Endothelial cell of umbilical vein (primary cell): ENCODE measurements around the gene GTF2H2C. TPM values are rescaled to one million over a fixed set of nuclear protein-coding genes. Genes with fewer than 3 reads are reported as not detected.

Experiments
- BruUV-seq: library from RNA; stranded (reverse); fragments of 400-500 nt; replicated peaks from 2 replicates; lab custom pipeline; 2021; lab: Mats Ljungman, UMichigan
- CTCF ChIA-PET: fragments of 300-600, 350-600 bp; sonication (Branson Sonifier 250); formaldehyde crosslinking; loops from one replicate; lab custom pipeline; 2021; ENCODE audit warnings: antibody characterized with exemption, inconsistent platforms; lab: Charles Lee
- POLR2A ChIA-PET: fragments of 300-600, 350-600 bp; sonication (Branson Sonifier 250); formaldehyde crosslinking; loops from one replicate; lab custom pipeline; 2021; ENCODE audit warnings: antibody characterized with exemption, inconsistent platforms; lab: Charles Lee
- DNase-seq: peaks from one replicate; pipeline ENCODE4 v3.0.0-alpha.2; 2011; ENCODE audit warnings: low read depth, low spot score
- FAIRE-seq: peaks from 2 replicates; lab custom pipeline; 2011; peaks lifted over from hg19 to GRCh38; lab: Jason Lieb, UNC
- H2AFZ ChIP-seq: 2 replicates; pipeline ENCODE4 v1.6.0; 2012; ENCODE audit warnings: low read depth, low read length, control low read depth, inconsistent platforms
- H3K27ac ChIP-seq: 2 replicates; pipeline ENCODE4 v1.5.1; 2011; ENCODE audit warnings: low read depth, mild to moderate bottlenecking, control low read depth, low read length, moderate library complexity; ENCODE audit not compliant: insufficient read depth
- H3K27me3 ChIP-seq, 2 experiments: 2 replicates each; pipeline versions ENCODE4 v1.6.0 to v1.6.1; 2011; ENCODE audit warnings: low read length in 2 of 2, mixed read lengths in 1 of 2; ENCODE audit not compliant: control insufficient read depth in 2 of 2, insufficient read depth in 2 of 2
- H3K36me3 ChIP-seq, 2 experiments: 2 replicates in 1 of 2; 3 replicates in 1 of 2; pipeline ENCODE4 v1.5.1; 2011; ENCODE audit warnings: low read length in 2 of 2, mild to moderate bottlenecking in 1 of 2, moderate library complexity in 1 of 2; ENCODE audit not compliant: control insufficient read depth in 2 of 2, insufficient read depth in 2 of 2; ENCODE audit errors: extremely low read depth in 1 of 2
- H3K4me1 ChIP-seq: 3 replicates; pipeline ENCODE4 v1.5.1; 2011; ENCODE audit warnings: mild to moderate bottlenecking, low read length; ENCODE audit not compliant: control insufficient read depth, insufficient read depth; ENCODE audit errors: extremely low read depth
- H3K4me2 ChIP-seq: 2 replicates; pipeline ENCODE4 v1.6.1; 2011; ENCODE audit warnings: low read length, control low read depth, mixed read lengths; ENCODE audit not compliant: insufficient read depth
- H3K4me3 ChIP-seq, 3 experiments: fragments of 200-600 bp in 1 of 3; sonication (generic), shearing (Covaris generic) in 1 of 3; replicated peaks in 1 of 3; 2 replicates each; pipeline ENCODE4 v1.5.1; 2011 to 2016; ENCODE audit warnings: control low read depth in 3 of 3, low read length in 3 of 3, mild to moderate bottlenecking in 2 of 3, inconsistent platforms in 1 of 3, low read depth in 1 of 3, moderate library complexity in 1 of 3; ENCODE audit not compliant: insufficient read depth in 1 of 3
- H3K79me2 ChIP-seq: 2 replicates; pipeline ENCODE4 v1.6.0; 2012; ENCODE audit warnings: low read length, inconsistent platforms; ENCODE audit not compliant: control insufficient read depth, insufficient read depth
- H3K9ac ChIP-seq: replicated peaks from 2 replicates; pipeline ENCODE3; 2011; ENCODE audit warnings: low read length, control low read depth; ENCODE audit not compliant: insufficient read depth; ENCODE audit errors: extremely low read depth
- H3K9me1 ChIP-seq: replicated peaks from 3 replicates; pipeline ENCODE4 v1.6.0; 2011; ENCODE audit warnings: mild to moderate bottlenecking, low read length; ENCODE audit not compliant: control insufficient read depth, insufficient read depth; ENCODE audit errors: extremely low read depth
- H3K9me3 ChIP-seq: replicated peaks from 2 replicates; pipeline ENCODE4 v1.5.1; 2012; ENCODE audit warnings: low read length, inconsistent platforms; ENCODE audit not compliant: control insufficient read depth, insufficient read depth
- H4K20me1 ChIP-seq: replicated peaks from 2 replicates; pipeline ENCODE3; 2011; ENCODE audit warnings: mild to moderate bottlenecking, low read length; ENCODE audit not compliant: control insufficient read depth, insufficient read depth; ENCODE audit errors: extremely low read depth
- CTCF ChIP-seq, 2 donors: IDR thresholded peaks; 1 replicate in 1 of 2; 2 replicates in 1 of 2; pipeline ENCODE4 v1.5.1; 2011; ENCODE audit warnings: low read length in 2 of 2, mild to moderate bottlenecking in 2 of 2, moderate library complexity in 2 of 2, control low read depth in 1 of 2, inconsistent platforms in 1 of 2, low read depth in 1 of 2; ENCODE audit not compliant: insufficient read depth in 1 of 2; ENCODE audit errors: extremely low read depth in 1 of 2
- EZH2 ChIP-seq: IDR thresholded peaks from 2 replicates; pipeline ENCODE4 v1.6.1; 2012; ENCODE audit warnings: borderline replicate concordance, low read depth, mild to moderate bottlenecking, moderate library complexity, low read length, inconsistent platforms; ENCODE audit not compliant: severe bottlenecking
- FOS ChIP-seq: IDR thresholded peaks from 2 replicates; pipeline ENCODE4 v1.6.1; 2011; ENCODE audit warnings: mild to moderate bottlenecking, low read length, moderate library complexity, borderline replicate concordance; ENCODE audit not compliant: insufficient read depth
- GATA2 ChIP-seq: IDR thresholded peaks from 2 replicates; pipeline ENCODE4 v1.7.0; 2011; ENCODE audit warnings: low read depth, mild to moderate bottlenecking, moderate library complexity, mixed read lengths, low read length; ENCODE audit not compliant: insufficient read length, insufficient read depth
- JUN ChIP-seq: IDR thresholded peaks from 2 replicates; pipeline ENCODE4 v1.6.1; 2011; ENCODE audit warnings: borderline replicate concordance, low read depth; ENCODE audit not compliant: insufficient read length, insufficient read depth
- MAX ChIP-seq: IDR thresholded peaks from 2 replicates; pipeline ENCODE4 v1.6.1; 2011; ENCODE audit not compliant: insufficient read depth, insufficient read length
- MYC ChIP-seq: IDR thresholded peaks from one replicate; pipeline ENCODE4 v1.6.1; 2011; ENCODE audit warnings: mild to moderate bottlenecking, low read depth, low read length
- POLR2A ChIP-seq: IDR thresholded peaks from 2 replicates; pipeline ENCODE4 v1.6.1; 2012; ENCODE audit warnings: low read depth, mild to moderate bottlenecking, control low read depth, low read length
- POLR2AphosphoS5 ChIP-seq: IDR thresholded peaks from 2 replicates; pipeline ENCODE4 v1.6.1; 2012; ENCODE audit warnings: low read depth, mild to moderate bottlenecking, control low read depth, low read length, moderate library complexity; ENCODE audit not compliant: insufficient read depth
- dilution Hi-C: fragments of 300-500 bp; cut with MboI; formaldehyde crosslinking; loops from one replicate; pipeline ENCODE4 v1.15.0; 2019; ENCODE audit warnings: low sequenced_read_pairs; ENCODE audit not compliant: extremely low pct_ligation_motif_present
- intact Hi-C: fragments of 100-400 bp; cut with micrococcal nuclease; formaldehyde crosslinking; loops from one replicate; pipeline ENCODE4 v1.10.0; 2022
- polyA plus RNA-seq, 4 experiments: library from polyadenylated mRNA; depleted of rRNA in 3 of 4; stranded (reverse) in 3 of 4; unstranded in 1 of 4; fragments of >200 nt; gene quantifications; 2 replicates each; pipeline versions ENCODE4 v1.2.1 to v1.2.3, GENCODE V29; 2011 to 2012; ENCODE audit warnings: missing spikeins in 1 of 4
- total RNA-seq: library from RNA; stranded (reverse); gene quantifications from 2 replicates; pipeline ENCODE4 v1.2.3, GENCODE V29; 2021

Gene GTF2H2C
- total and polyA plus RNA-seq, 2 donors (not counting 3 experiments of a cell fraction or from before 2014, with no cell fraction given) = 9.9 to 28.9 TPM

- H3K27ac ChIP-seq = no peak overlapping the region
- no peak overlapping the region for H3K9ac ChIP-seq
- H3K4me1 ChIP-seq = no peaks in the 10 kb centered on the region
- DNase-seq (no peak), FAIRE-seq (no peak)
- intact Hi-C loops = no loop called here
- TF ChIP-seq CTCF (IDR thresholded peaks at IDR 0.05; ENCODE audit: extremely low read depth in 1 of 2, insufficient read depth in 1 of 2, low read depth in 1 of 2, low read length in 2 of 2) (no peak), JUN (no peak), POLR2AphosphoS5 (no peak), FOS (no peak), POLR2A (no peak), MAX (no peak), EZH2 (no peak), MYC (no peak), GATA2 (no peak)
- ChIA-PET POLR2A (no interaction called here), CTCF (no interaction called here)
- H3K4me2 ChIP-seq = no peak overlapping the region
- dilution Hi-C loops = no loop called here
- H3K36me3 ChIP-seq = no peaks in the 10 kb centered on the region
- H3K9me1 ChIP-seq = no peaks in the 10 kb centered on the region
- H4K20me1 ChIP-seq = no peaks in the 10 kb centered on the region
- H3K27me3 ChIP-seq = peaks cover 0 to 5% of the 10 kb centered on the region in 2 experiments
- H3K79me2 ChIP-seq = no peaks in the 10 kb centered on the region
- no peak overlapping the region for H3K4me3 ChIP-seq
- BruUV-seq = no TSS peak
- H3K9me3 ChIP-seq = no peaks in the 10 kb centered on the region
- H2AFZ ChIP-seq = no peak overlapping the region
Observed at GRCh38 chr5:69528035-69528434, 32.0 kb upstream of the GTF2H2C start.
